PC-9 (cell line): ENCODE results near the gene PNKP.

Experiments
- CTCF ChIP-seq: fragments of 200-600 bp; sonication (generic); conservative IDR thresholded peaks from 2 replicates; pipeline ENCODE4 v1.6.1; 2017; ENCODE audit warnings: mixed run types, antibody characterized with exemption, mild to moderate bottlenecking, moderate library complexity
- EZH2 ChIP-seq: fragments of 200-600 bp; sonication (generic); IDR thresholded peaks from 2 replicates; pipeline ENCODE4 v1.8.0; 2017; ENCODE audit warnings: antibody characterized with exemption, low read depth

- TF ChIP-seq CTCF (peak; percentile 46; the same call in 1 of the 2 replicates), EZH2 (no peak)
Observed at GRCh38 chr19:49862391-49863253, 4.8 kb downstream of the PNKP start.
